Activated CD4-positive, CD25-positive, alpha-beta regulatory T cell (primary cell): ENCODE data around the gene TMEM45A.
"Not testable (repeated sequence)": the region's sequence is repeated elsewhere in the genome, so short reads cannot be mapped to it uniquely, and the experiment has no call there.

Source experiments
- DNase-seq, 4 experiments: peaks; one replicate each; lab custom pipeline; 2025; lab: John Stamatoyannopoulos, UW

TMEM45A gene

GRCh38 chr3:100575704-100576103 is 83.3 kb downstream of the TMEM45A start:
- no peak for DNase-seq

- DNase-seq, result no peak
Observed at GRCh38 chr3:100577382-100578008, 85.1 kb downstream of the TMEM45A start.

GRCh38 chr3:100578646-100579045 is 86.2 kb downstream of the TMEM45A start:
- no peak for DNase-seq

GRCh38 chr3:100580147-100580546 is 87.7 kb downstream of the TMEM45A start:
- DNase-seq, result no peak

GRCh38 chr3:100581650-100582049 is 89.2 kb downstream of the TMEM45A start:
- no peak for DNase-seq

GRCh38 chr3:100582157-100582556 is 89.7 kb downstream of the TMEM45A start:
- DNase-seq, result not testable (repeated sequence)

GRCh38 chr3:100584101-100584660 is 91.8 kb downstream of the TMEM45A start:
- no peak for DNase-seq

GRCh38 chr3:100586832-100587231 is 94.4 kb downstream of the TMEM45A start:
- DNase-seq, result no peak

- DNase-seq, result no peak
Observed at GRCh38 chr3:100588251-100588650, 95.8 kb downstream of the TMEM45A start.

- peak; percentile 2 to 42 (median 9) for DNase-seq
Observed at GRCh38 chr3:100590114-100590839, 97.9 kb downstream of the TMEM45A start.

GRCh38 chr3:100590840-100591147 is 98.4 kb downstream of the TMEM45A start:
- DNase-seq, result no peak

- no peak for DNase-seq
Observed at GRCh38 chr3:100591411-100591810, 99.0 kb downstream of the TMEM45A start.

- no peak for DNase-seq
Observed at GRCh38 chr3:100600181-100601042, 108.0 kb downstream of the TMEM45A start.

GRCh38 chr3:100602506-100603444 is 110.4 kb downstream of the TMEM45A start:
- DNase-seq, result no peak

- DNase-seq, result no peak
Observed at GRCh38 chr3:100603469-100603868, 111.0 kb downstream of the TMEM45A start.

GRCh38 chr3:100605358-100605757 is 112.9 kb downstream of the TMEM45A start:
- DNase-seq, result no peak

GRCh38 chr3:100606894-100607512 is 114.6 kb downstream of the TMEM45A start:
- DNase-seq, result no peak

- DNase-seq, result no peak
Observed at GRCh38 chr3:100609305-100609704, 116.9 kb downstream of the TMEM45A start, which contains the start of gene ADGRG7. Gene ADGRG7 (plus strand): TSS chr3:100609601. CDS start chr3:100609857, 256 bp downstream.

- DNase-seq, result no peak
Observed at GRCh38 chr3:100609963-100610362, 117.5 kb downstream of the TMEM45A start.

GRCh38 chr3:100611221-100611620 is 118.8 kb downstream of the TMEM45A start:
- no peak for DNase-seq
